ENCODE data around the gene SNAPC4. TPM values are rescaled to one million over a fixed set of nuclear protein-coding genes. Genes with fewer than 3 reads are reported as not detected.

The SNAPC4 gene
- 22.9 TPM for total RNA-seq (ENCODE audit: unreplicated experiment)
- long read RNA-seq, partial matches to known transcripts = 3 of 3 reads
- long read RNA-seq, other reads (novel, unspliced or antisense) = 0 of 3 reads

- peak; percentile 92 for DNase-seq
- no peaks in the 10 kb centered on the region for H3K36me3 Mint-ChIP-seq (ENCODE audit: unreplicated experiment)
- peak within 1 kb of the TSS; percentile 91 for H3K4me3 Mint-ChIP-seq (ENCODE audit: unreplicated experiment)
- H3K27ac Mint-ChIP-seq (ENCODE audit: unreplicated experiment) = peak within 1 kb of the TSS; percentile 83
- H3K27me3 Mint-ChIP-seq (ENCODE audit: unreplicated experiment) = peaks cover 10% of the 10 kb centered on the region
- TF ChIP-seq CTCF (IDR thresholded peaks at IDR 0.05; ENCODE audit: partially characterized antibody, unreplicated experiment) = peak; percentile 83
- peaks cover 5% of the 10 kb centered on the region for H3K9me3 Mint-ChIP-seq (ENCODE audit: unreplicated experiment)
- peaks cover 3% of the 10 kb centered on the region for H3K4me1 Mint-ChIP-seq (ENCODE audit: low read depth, unreplicated experiment)
These were observed at the start of gene SNAPC4 for GRCh38 chr9:136400038-136400834. SNAPC4 (minus strand) TSS chr9:136400170; CDS start chr9:136398428, 1,742 bp downstream.

- H3K36me3 Mint-ChIP-seq (ENCODE audit: unreplicated experiment) = no peaks in the 10 kb centered on the region
- H3K4me1 Mint-ChIP-seq (ENCODE audit: low read depth, unreplicated experiment) = peaks cover 3% of the 10 kb centered on the region
- TF ChIP-seq CTCF (IDR thresholded peaks at IDR 0.05; ENCODE audit: partially characterized antibody, unreplicated experiment) = no peak
- H3K27me3 Mint-ChIP-seq (ENCODE audit: unreplicated experiment) = peaks cover 2% of the 10 kb centered on the region
- no peak overlapping the region for H3K4me3 Mint-ChIP-seq (ENCODE audit: unreplicated experiment)
- no peak overlapping the region for H3K27ac Mint-ChIP-seq (ENCODE audit: unreplicated experiment)
- H3K9me3 Mint-ChIP-seq (ENCODE audit: unreplicated experiment) = peaks cover 4% of the 10 kb centered on the region
- no peak for DNase-seq
These were observed 48.7 kb upstream of the SNAPC4 start for GRCh38 chr9:136448655-136449054.

- Mint-ChIP-seq H3K27me3 (ENCODE audit: unreplicated experiment) (peaks cover 4% of the 10 kb centered on the region), H3K9me3 (ENCODE audit: unreplicated experiment) (peaks cover 5% of the 10 kb centered on the region), H3K4me3 (ENCODE audit: unreplicated experiment) (no peak overlapping the region), H3K4me1 (ENCODE audit: low read depth, unreplicated experiment) (peaks cover 3% of the 10 kb centered on the region), H3K27ac (ENCODE audit: unreplicated experiment) (no peak overlapping the region), H3K36me3 (ENCODE audit: unreplicated experiment) (no peaks in the 10 kb centered on the region)
- no peak for TF ChIP-seq CTCF (IDR thresholded peaks at IDR 0.05; ENCODE audit: partially characterized antibody, unreplicated experiment)
- DNase-seq = no peak
These were observed 47.3 kb upstream of the SNAPC4 start for GRCh38 chr9:136447173-136447778.

- no peak for TF ChIP-seq CTCF (IDR thresholded peaks at IDR 0.05; ENCODE audit: partially characterized antibody, unreplicated experiment)
- no peaks in the 10 kb centered on the region for H3K36me3 Mint-ChIP-seq (ENCODE audit: unreplicated experiment)
- no peaks in the 10 kb centered on the region for H3K4me1 Mint-ChIP-seq (ENCODE audit: low read depth, unreplicated experiment)
- no peak overlapping the region for H3K27ac Mint-ChIP-seq (ENCODE audit: unreplicated experiment)
- H3K9me3 Mint-ChIP-seq (ENCODE audit: unreplicated experiment) = peaks cover 8% of the 10 kb centered on the region
- peaks cover 4% of the 10 kb centered on the region for H3K27me3 Mint-ChIP-seq (ENCODE audit: unreplicated experiment)
- H3K4me3 Mint-ChIP-seq (ENCODE audit: unreplicated experiment) = no peak overlapping the region
- DNase-seq = no peak
These were observed 45.8 kb upstream of the SNAPC4 start for GRCh38 chr9:136445799-136446198.

GRCh38 chr9:136444102-136444501 is 44.1 kb upstream of the SNAPC4 start:
- DNase-seq = no peak
- Mint-ChIP-seq H3K27me3 (ENCODE audit: unreplicated experiment) (peaks cover 8% of the 10 kb centered on the region), H3K4me3 (ENCODE audit: unreplicated experiment) (no peak overlapping the region), H3K36me3 (ENCODE audit: unreplicated experiment) (no peaks in the 10 kb centered on the region), H3K4me1 (ENCODE audit: low read depth, unreplicated experiment) (no peaks in the 10 kb centered on the region), H3K9me3 (ENCODE audit: unreplicated experiment) (peaks cover 11% of the 10 kb centered on the region), H3K27ac (ENCODE audit: unreplicated experiment) (no peak overlapping the region)
- no peak for TF ChIP-seq CTCF (IDR thresholded peaks at IDR 0.05; ENCODE audit: partially characterized antibody, unreplicated experiment)

All from glutamatergic neuron (in vitro differentiated cells).